Parathyroid adenoma (tissue), 2 donors: ENCODE measurements around the gene MS4A15.

ENCODE experiments used
- H2AFZ ChIP-seq: fragments of 300-600 bp; sonication (generic); one replicate; pipeline ENCODE4 v1.7.0; 2017; ENCODE audit warnings: antibody characterized with exemption, mild to moderate bottlenecking
- H3K27ac ChIP-seq: fragments of 300-600 bp; sonication (generic); one replicate; pipeline ENCODE4 v1.7.0; 2017
- H3K27me3 ChIP-seq: fragments of 300-600 bp; sonication (generic); one replicate; pipeline ENCODE4 v1.7.0; 2017; ENCODE audit warnings: low read length; ENCODE audit not compliant: control insufficient read depth, insufficient read depth
- H3K36me3 ChIP-seq: fragments of 300-600 bp; sonication (generic); one replicate; pipeline ENCODE4 v1.7.0; 2017; ENCODE audit warnings: low read length; ENCODE audit not compliant: control insufficient read depth, insufficient read depth
- H3K4me1 ChIP-seq: fragments of 300-600 bp; sonication (generic); one replicate; pipeline ENCODE4 v1.7.0; 2017; ENCODE audit warnings: control low read depth
- H3K4me2 ChIP-seq: fragments of 300-600 bp; sonication (generic); one replicate; pipeline ENCODE4 v1.7.0; 2017; ENCODE audit warnings: low read length
- H3K4me3 ChIP-seq: fragments of 300-600 bp; sonication (generic); one replicate; pipeline ENCODE4 v1.7.0; 2017; ENCODE audit warnings: low read depth, low read length
- H3K79me2 ChIP-seq: fragments of 300-600 bp; sonication (generic); one replicate; pipeline ENCODE4 v1.7.0; 2017; ENCODE audit warnings: control low read depth
- H3K9ac ChIP-seq: fragments of 300-600 bp; sonication (generic); one replicate; pipeline ENCODE4 v1.7.0; 2017; ENCODE audit warnings: mild to moderate bottlenecking
- H3K9me3 ChIP-seq: fragments of 300-600 bp; sonication (generic); one replicate; pipeline ENCODE4 v1.7.0; 2017; ENCODE audit warnings: low read length; ENCODE audit not compliant: control insufficient read depth
- TF ChIP-seq, protein P1 (sequence below): fragments of 300-600 bp; sonication (generic); IDR thresholded peaks from one replicate; pipeline ENCODE4 v1.7.0; 2017; ENCODE audit warnings: antibody characterized with exemption, mild to moderate bottlenecking
- donor health status: primary hyperparathyroidism.

The MS4A15 gene

DNA sequence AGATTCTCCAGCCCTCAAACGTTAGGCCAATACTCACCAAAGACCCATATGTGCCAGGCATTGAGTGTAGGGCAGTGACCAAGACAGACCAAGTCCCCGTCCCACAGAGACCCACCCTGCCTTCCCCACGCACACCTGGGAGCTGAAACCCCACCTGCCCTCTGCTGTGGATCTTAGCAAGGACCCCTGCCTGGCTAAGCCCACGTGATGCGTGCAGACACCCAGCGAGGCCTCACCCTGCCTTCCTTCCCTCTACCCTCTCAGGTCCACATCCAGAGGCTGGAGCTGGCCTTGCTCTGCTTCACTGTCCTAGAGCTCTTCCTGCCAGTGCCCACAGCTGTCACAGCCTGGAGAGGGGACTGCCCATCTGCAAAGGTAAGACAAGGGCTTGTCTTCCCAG lies 38.6 kb downstream of the MS4A15 start:
- Histone ChIP-seq H3K9me3 (no peaks in the 10 kb centered on the region), H3K79me2 (no peaks in the 10 kb centered on the region), H3K27me3 (no peaks in the 10 kb centered on the region), H2AFZ (no peak overlapping the region), H3K36me3 (no peaks in the 10 kb centered on the region), H3K4me1 (peaks cover 3% of the 10 kb centered on the region), H3K4me3 (no peak overlapping the region), H3K4me2 (no peak overlapping the region), H3K27ac (no peak overlapping the region), H3K9ac (no peak overlapping the region)
- TF ChIP-seq, protein P1, sequence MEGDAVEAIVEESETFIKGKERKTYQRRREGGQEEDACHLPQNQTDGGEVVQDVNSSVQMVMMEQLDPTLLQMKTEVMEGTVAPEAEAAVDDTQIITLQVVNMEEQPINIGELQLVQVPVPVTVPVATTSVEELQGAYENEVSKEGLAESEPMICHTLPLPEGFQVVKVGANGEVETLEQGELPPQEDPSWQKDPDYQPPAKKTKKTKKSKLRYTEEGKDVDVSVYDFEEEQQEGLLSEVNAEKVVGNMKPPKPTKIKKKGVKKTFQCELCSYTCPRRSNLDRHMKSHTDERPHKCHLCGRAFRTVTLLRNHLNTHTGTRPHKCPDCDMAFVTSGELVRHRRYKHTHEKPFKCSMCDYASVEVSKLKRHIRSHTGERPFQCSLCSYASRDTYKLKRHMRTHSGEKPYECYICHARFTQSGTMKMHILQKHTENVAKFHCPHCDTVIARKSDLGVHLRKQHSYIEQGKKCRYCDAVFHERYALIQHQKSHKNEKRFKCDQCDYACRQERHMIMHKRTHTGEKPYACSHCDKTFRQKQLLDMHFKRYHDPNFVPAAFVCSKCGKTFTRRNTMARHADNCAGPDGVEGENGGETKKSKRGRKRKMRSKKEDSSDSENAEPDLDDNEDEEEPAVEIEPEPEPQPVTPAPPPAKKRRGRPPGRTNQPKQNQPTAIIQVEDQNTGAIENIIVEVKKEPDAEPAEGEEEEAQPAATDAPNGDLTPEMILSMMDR = no peak

DNA sequence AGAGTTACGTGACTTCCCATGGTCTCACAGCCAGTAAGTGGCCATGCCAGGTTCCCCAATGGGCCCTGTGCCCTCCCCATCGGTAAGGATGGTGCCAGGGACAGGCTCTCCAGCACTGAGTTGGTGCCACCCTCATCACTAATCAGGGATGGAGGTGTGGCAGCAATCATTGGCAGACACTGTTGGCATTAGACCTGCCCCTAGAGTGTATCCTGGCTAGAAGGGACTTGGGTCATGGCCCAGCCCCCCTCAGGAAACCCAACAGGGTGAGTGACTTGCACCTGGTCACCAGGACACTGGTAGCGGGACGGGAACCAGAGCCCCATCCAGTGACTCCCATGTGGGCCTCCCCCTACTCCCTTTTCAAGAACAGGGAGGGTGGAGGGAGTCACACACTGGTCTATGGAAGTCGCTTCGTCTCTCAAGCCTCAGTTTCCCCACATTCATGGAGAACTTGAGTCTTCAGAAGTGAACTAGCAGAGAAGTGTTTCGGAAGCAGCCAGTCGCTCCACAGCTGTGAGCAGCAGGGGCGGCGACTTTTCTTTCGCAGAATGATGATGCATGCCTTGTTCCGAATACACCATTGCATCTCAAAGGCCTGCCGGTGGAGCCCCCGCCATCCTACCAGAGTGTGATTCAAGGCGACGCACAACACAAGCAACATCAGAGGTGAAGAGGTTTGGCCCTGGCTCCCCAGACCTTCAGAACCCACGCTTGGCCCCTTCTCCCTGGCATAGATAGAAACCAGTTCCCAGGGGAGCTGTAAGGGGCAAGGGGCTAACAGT lies 41.4 kb downstream of the MS4A15 start:
- Histone ChIP-seq H3K27me3 (no peaks in the 10 kb centered on the region), H3K79me2 (no peaks in the 10 kb centered on the region), H3K27ac (no peak overlapping the region), H3K36me3 (no peaks in the 10 kb centered on the region), H3K9me3 (no peaks in the 10 kb centered on the region), H3K4me1 (peaks cover 3% of the 10 kb centered on the region), H3K9ac (no peak overlapping the region), H3K4me2 (no peak overlapping the region), H3K4me3 (no peak overlapping the region), H2AFZ (no peak overlapping the region)
- TF ChIP-seq, protein P1 = no peak

DNA sequence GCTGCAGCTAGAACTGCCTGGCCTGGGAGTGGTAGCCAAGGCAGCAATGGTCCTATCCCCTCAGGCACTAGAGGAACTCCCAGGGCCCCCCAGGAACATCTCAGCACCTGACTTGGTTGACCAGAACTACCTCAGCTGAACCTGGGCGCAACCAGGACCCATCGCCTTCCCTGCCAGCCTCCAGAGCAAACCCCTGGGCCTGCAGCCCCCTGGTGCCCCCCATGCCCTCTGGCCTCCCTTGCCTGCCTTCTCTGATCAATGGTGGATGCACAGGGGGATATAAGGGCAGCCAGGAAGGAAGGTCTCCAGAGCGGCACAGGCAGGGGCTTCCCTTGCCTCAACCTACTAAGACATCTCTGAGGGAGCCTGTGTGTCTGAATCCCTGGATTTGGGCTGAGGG lies 42.0 kb downstream of the MS4A15 start:
- Histone ChIP-seq H3K9me3 (no peaks in the 10 kb centered on the region), H3K27me3 (no peaks in the 10 kb centered on the region), H3K9ac (no peak overlapping the region), H2AFZ (no peak overlapping the region), H3K4me2 (no peak overlapping the region), H3K4me3 (no peak overlapping the region), H3K4me1 (peaks cover 3% of the 10 kb centered on the region), H3K79me2 (no peaks in the 10 kb centered on the region), H3K36me3 (no peaks in the 10 kb centered on the region), H3K27ac (no peak overlapping the region)
- TF ChIP-seq, protein P1 = no peak

DNA sequence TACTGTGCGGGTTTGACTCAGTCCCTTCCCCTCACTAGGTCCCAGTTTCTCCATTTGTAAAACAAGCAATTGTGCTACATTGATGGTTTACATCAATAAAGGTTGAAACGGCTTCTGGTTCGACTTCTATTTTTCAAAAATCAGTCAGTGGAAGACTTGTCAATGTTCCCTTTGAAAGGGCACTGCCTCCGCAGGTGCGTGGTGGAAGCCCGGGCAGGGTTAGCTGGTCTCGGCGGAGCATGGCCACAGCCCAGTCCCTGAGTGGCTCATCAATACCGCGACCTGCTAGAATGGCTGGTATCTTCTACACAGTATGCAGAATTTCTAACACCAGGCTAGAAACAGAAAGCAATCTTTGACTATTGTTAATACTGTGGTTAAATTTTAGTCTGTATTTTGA lies 44.5 kb downstream of the MS4A15 start:
- Histone ChIP-seq H3K9ac (no peak overlapping the region), H3K27ac (no peak overlapping the region), H3K36me3 (no peaks in the 10 kb centered on the region), H3K9me3 (no peaks in the 10 kb centered on the region), H2AFZ (no peak overlapping the region), H3K4me3 (no peak overlapping the region), H3K27me3 (no peaks in the 10 kb centered on the region), H3K4me2 (no peak overlapping the region), H3K4me1 (peaks cover 3% of the 10 kb centered on the region), H3K79me2 (no peaks in the 10 kb centered on the region)
- TF ChIP-seq, protein P1 = no peak
